ENCODE data around the gene SH3GL1. TPM values are rescaled to one million over a fixed set of nuclear protein-coding genes. Genes with fewer than 3 reads are reported as not detected.

Gene SH3GL1
- total and polyA plus RNA-seq, 2 of the 4 experiments (the other 2 are of a cell fraction): 28.1 to 138 TPM

- CTCF ChIA-PET: interaction anchor here (0.7 kb wide), 1 partner anchor 26 kb away, joined by 3 read pairs; no protein-coding TSS in a partner anchor
- peaks cover 5% of the 10 kb centered on the region for H3K36me3 ChIP-seq (ENCODE audit: control insufficient read depth, insufficient read depth, low read length)
- TF ChIP-seq CEBPB (IDR thresholded peaks at IDR 0.05; ENCODE audit: low read depth, low read length): peak; percentile 67
- TF ChIP-seq BHLHE40 (IDR thresholded peaks at IDR 0.05; ENCODE audit: low read depth, low read length): 0 out of 2 replicates have a peak, but pooled peaks have one; percentile 23
- TF ChIP-seq CTCF (conservative IDR thresholded peaks at IDR 0.05; ENCODE audit: low read depth, low read length): peak; percentile 69
- TF ChIP-seq USF2 (IDR thresholded peaks at IDR 0.05; ENCODE audit: low read depth, low read length): no peak
- peak; percentile 84; the same call in 1 of the 2 replicates for TF ChIP-seq MAZ (IDR thresholded peaks at IDR 0.05; ENCODE audit: borderline replicate concordance, low read depth, low read length)
- TF ChIP-seq RAD21 (IDR thresholded peaks at IDR 0.05; ENCODE audit: low read length): peak; percentile 48
- 0 out of 2 replicates have a peak, but pooled peaks have one; percentile 21 for TF ChIP-seq SMC3 (IDR thresholded peaks at IDR 0.05; ENCODE audit: low read depth, low read length)
- peak; percentile 41; the same call in 1 of the 2 replicates for TF ChIP-seq MXI1 (IDR thresholded peaks at IDR 0.05; ENCODE audit: borderline replicate concordance, low read depth, low read length)
- TF ChIP-seq FOS (IDR thresholded peaks at IDR 0.05; ENCODE audit: low read depth, low read length): no peak
- H4K91ac ChIP-seq (ENCODE audit: insufficient read depth, low read depth, low read length): peak overlapping the region; percentile 85
- H4K8ac ChIP-seq (ENCODE audit: low read depth in 2 of 2, low read length in 2 of 2): peak overlapping the region; percentile 82 to 95; a peak in 3 of 4 replicates
- POLR2A ChIA-PET (ENCODE audit: unreplicated experiment): no interaction called here
- H2AK9ac ChIP-seq (replicated peaks; ENCODE audit: low read depth, low read length, poor library complexity): peak overlapping the region; percentile 92
- H3K18ac ChIP-seq (ENCODE audit: low read depth, low read length): peak overlapping the region; percentile 68
- H2BK15ac ChIP-seq (ENCODE audit: low read depth, low read length): peak overlapping the region; percentile 36; the same call in 2 of the 3 replicates
- no peaks in the 10 kb centered on the region for H3K27me3 ChIP-seq (ENCODE audit: control insufficient read depth, insufficient read depth, low read length)
- H3K23ac ChIP-seq (ENCODE audit: low read depth, low read length): peak overlapping the region; percentile 33; the same call in 1 of the 2 replicates
- H3K4me3 ChIP-seq (ENCODE audit: insufficient read depth, low read depth, low read length): no peak overlapping the region
- peaks cover 18 to 96% of the 10 kb centered on the region in 2 experiments; a peak in 3 of 4 replicates for H3K79me1 ChIP-seq (ENCODE audit: low read depth in 1 of 2, low read length in 2 of 2)
- H2BK120ac ChIP-seq (ENCODE audit: low read depth, low read length): peak overlapping the region; percentile 91
- H4K20me1 ChIP-seq (ENCODE audit: insufficient read depth, low read length): peaks cover 73% of the 10 kb centered on the region
- dilution Hi-C loops (cut with HindIII; ENCODE audit: low sequenced_read_pairs, unreplicated experiment) (no loop called here), intact Hi-C loops (cut with micrococcal nuclease) (loop anchor here (2.0 kb wide), 1 partner anchor 15 kb away; no protein-coding TSS in a partner anchor), in situ Hi-C loops (cut with MboI; ENCODE audit: low sequenced_read_pairs) (no loop called here)
- peak overlapping the region; percentile 35 for H3K9ac ChIP-seq (ENCODE audit: low read depth, low read length)
- peak overlapping the region; percentile 70 for H2BK20ac ChIP-seq (ENCODE audit: low read depth, low read length)
- peak overlapping the region; percentile 99 for H2AK5ac ChIP-seq (ENCODE audit: low read depth, low read length)
- peak; percentile 53 for ATAC-seq (ENCODE audit: low read depth)
- H3K9me3 ChIP-seq (ENCODE audit: control insufficient read depth, insufficient read depth, low read length): no peaks in the 10 kb centered on the region
- peak overlapping the region; percentile 56; the same call in 1 of the 2 replicates for H4K5ac ChIP-seq (ENCODE audit: low read depth, low read length)
- 0 out of 2 replicates have a peak overlapping the region, but pooled peaks have one; percentile 17 for H3K56ac ChIP-seq (ENCODE audit: extremely low read depth, insufficient read depth, low read length)
- 76% methylated on average over 6 of the region's 16 CpGs; no CpG with 5 or more reads in 1 of the 2 experiments for WGBS, 2 experiments (ENCODE audit: extremely low coverage in 2 of 2, insufficient read length in 1 of 2)
- peaks cover 45% of the 10 kb centered on the region for H3K9me1 ChIP-seq (ENCODE audit: insufficient read depth, low read length)
- peak overlapping the region; percentile 90 for H3K27ac ChIP-seq (ENCODE audit: insufficient read depth, low read length)
- BruUV-seq (replicated peaks): no TSS peak
- peak overlapping the region; percentile 59 for H3K14ac ChIP-seq (replicated peaks; ENCODE audit: low read depth, low read length)
- peak overlapping the region; percentile 74 for H2AFZ ChIP-seq (replicated peaks; ENCODE audit: low read length, poor library complexity)
- peak overlapping the region; percentile 94 for H2BK5ac ChIP-seq (ENCODE audit: low read depth, low read length, poor library complexity, severe bottlenecking)
- peak; percentile 81 for DNase-seq
- no peak overlapping the region; the same call in 1 of the 2 replicates for H3K4me2 ChIP-seq (ENCODE audit: low read depth, low read length)
- H3K4me1 ChIP-seq (ENCODE audit: control insufficient read depth, insufficient read depth, low read length): peaks cover 56% of the 10 kb centered on the region
- peak overlapping the region; percentile 97 for H3K4ac ChIP-seq (ENCODE audit: low read depth, low read length)
Observed at GRCh38 chr19:4375164-4376027, 25.0 kb downstream of the SH3GL1 start.

Measured in IMR-90 (cell line).